Endothelial cell of umbilical vein (primary cell): ENCODE measurements around the gene VPS16. TPM values are rescaled to one million over a fixed set of nuclear protein-coding genes. Genes with fewer than 3 reads are reported as not detected.

ENCODE experiments used
- BruUV-seq: library from RNA; stranded (reverse); fragments of 400-500 nt; replicated peaks from 2 replicates; lab custom pipeline; 2021; lab: Mats Ljungman, UMichigan
- CTCF ChIA-PET: fragments of 300-600, 350-600 bp; sonication (Branson Sonifier 250); formaldehyde crosslinking; loops from one replicate; lab custom pipeline; 2021; ENCODE audit warnings: antibody characterized with exemption, inconsistent platforms; lab: Charles Lee
- POLR2A ChIA-PET: fragments of 300-600, 350-600 bp; sonication (Branson Sonifier 250); formaldehyde crosslinking; loops from one replicate; lab custom pipeline; 2021; ENCODE audit warnings: antibody characterized with exemption, inconsistent platforms; lab: Charles Lee
- DNase-seq: peaks from one replicate; pipeline ENCODE4 v3.0.0-alpha.2; 2011; ENCODE audit warnings: low read depth, low spot score
- FAIRE-seq: peaks from 2 replicates; lab custom pipeline; 2011; peaks lifted over from hg19 to GRCh38; lab: Jason Lieb, UNC
- H2AFZ ChIP-seq: 2 replicates; pipeline ENCODE4 v1.6.0; 2012; ENCODE audit warnings: low read depth, low read length, control low read depth, inconsistent platforms
- H3K27ac ChIP-seq: 2 replicates; pipeline ENCODE4 v1.5.1; 2011; ENCODE audit warnings: low read depth, mild to moderate bottlenecking, control low read depth, low read length, moderate library complexity; ENCODE audit not compliant: insufficient read depth
- H3K27me3 ChIP-seq, 2 experiments: 2 replicates each; pipeline versions ENCODE4 v1.6.0 to v1.6.1; 2011; ENCODE audit warnings: low read length in 2 of 2, mixed read lengths in 1 of 2; ENCODE audit not compliant: control insufficient read depth in 2 of 2, insufficient read depth in 2 of 2
- H3K36me3 ChIP-seq, 2 experiments: 2 replicates in 1 of 2; 3 replicates in 1 of 2; pipeline ENCODE4 v1.5.1; 2011; ENCODE audit warnings: low read length in 2 of 2, mild to moderate bottlenecking in 1 of 2, moderate library complexity in 1 of 2; ENCODE audit not compliant: control insufficient read depth in 2 of 2, insufficient read depth in 2 of 2; ENCODE audit errors: extremely low read depth in 1 of 2
- H3K4me1 ChIP-seq: 3 replicates; pipeline ENCODE4 v1.5.1; 2011; ENCODE audit warnings: mild to moderate bottlenecking, low read length; ENCODE audit not compliant: control insufficient read depth, insufficient read depth; ENCODE audit errors: extremely low read depth
- H3K4me2 ChIP-seq: 2 replicates; pipeline ENCODE4 v1.6.1; 2011; ENCODE audit warnings: low read length, control low read depth, mixed read lengths; ENCODE audit not compliant: insufficient read depth
- H3K4me3 ChIP-seq, 3 experiments: fragments of 200-600 bp in 1 of 3; sonication (generic), shearing (Covaris generic) in 1 of 3; replicated peaks in 1 of 3; 2 replicates each; pipeline ENCODE4 v1.5.1; 2011 to 2016; ENCODE audit warnings: control low read depth in 3 of 3, low read length in 3 of 3, mild to moderate bottlenecking in 2 of 3, inconsistent platforms in 1 of 3, low read depth in 1 of 3, moderate library complexity in 1 of 3; ENCODE audit not compliant: insufficient read depth in 1 of 3
- H3K79me2 ChIP-seq: 2 replicates; pipeline ENCODE4 v1.6.0; 2012; ENCODE audit warnings: low read length, inconsistent platforms; ENCODE audit not compliant: control insufficient read depth, insufficient read depth
- H3K9ac ChIP-seq: replicated peaks from 2 replicates; pipeline ENCODE3; 2011; ENCODE audit warnings: low read length, control low read depth; ENCODE audit not compliant: insufficient read depth; ENCODE audit errors: extremely low read depth
- H3K9me1 ChIP-seq: replicated peaks from 3 replicates; pipeline ENCODE4 v1.6.0; 2011; ENCODE audit warnings: mild to moderate bottlenecking, low read length; ENCODE audit not compliant: control insufficient read depth, insufficient read depth; ENCODE audit errors: extremely low read depth
- H3K9me3 ChIP-seq: replicated peaks from 2 replicates; pipeline ENCODE4 v1.5.1; 2012; ENCODE audit warnings: low read length, inconsistent platforms; ENCODE audit not compliant: control insufficient read depth, insufficient read depth
- H4K20me1 ChIP-seq: replicated peaks from 2 replicates; pipeline ENCODE3; 2011; ENCODE audit warnings: mild to moderate bottlenecking, low read length; ENCODE audit not compliant: control insufficient read depth, insufficient read depth; ENCODE audit errors: extremely low read depth
- CTCF ChIP-seq, 2 donors: IDR thresholded peaks; 1 replicate in 1 of 2; 2 replicates in 1 of 2; pipeline ENCODE4 v1.5.1; 2011; ENCODE audit warnings: low read length in 2 of 2, mild to moderate bottlenecking in 2 of 2, moderate library complexity in 2 of 2, control low read depth in 1 of 2, inconsistent platforms in 1 of 2, low read depth in 1 of 2; ENCODE audit not compliant: insufficient read depth in 1 of 2; ENCODE audit errors: extremely low read depth in 1 of 2
- EZH2 ChIP-seq: IDR thresholded peaks from 2 replicates; pipeline ENCODE4 v1.6.1; 2012; ENCODE audit warnings: borderline replicate concordance, low read depth, mild to moderate bottlenecking, moderate library complexity, low read length, inconsistent platforms; ENCODE audit not compliant: severe bottlenecking
- FOS ChIP-seq: IDR thresholded peaks from 2 replicates; pipeline ENCODE4 v1.6.1; 2011; ENCODE audit warnings: mild to moderate bottlenecking, low read length, moderate library complexity, borderline replicate concordance; ENCODE audit not compliant: insufficient read depth
- GATA2 ChIP-seq: IDR thresholded peaks from 2 replicates; pipeline ENCODE4 v1.7.0; 2011; ENCODE audit warnings: low read depth, mild to moderate bottlenecking, moderate library complexity, mixed read lengths, low read length; ENCODE audit not compliant: insufficient read length, insufficient read depth
- JUN ChIP-seq: IDR thresholded peaks from 2 replicates; pipeline ENCODE4 v1.6.1; 2011; ENCODE audit warnings: borderline replicate concordance, low read depth; ENCODE audit not compliant: insufficient read length, insufficient read depth
- MYC ChIP-seq: IDR thresholded peaks from one replicate; pipeline ENCODE4 v1.6.1; 2011; ENCODE audit warnings: mild to moderate bottlenecking, low read depth, low read length
- POLR2A ChIP-seq: IDR thresholded peaks from 2 replicates; pipeline ENCODE4 v1.6.1; 2012; ENCODE audit warnings: low read depth, mild to moderate bottlenecking, control low read depth, low read length
- POLR2AphosphoS5 ChIP-seq: IDR thresholded peaks from 2 replicates; pipeline ENCODE4 v1.6.1; 2012; ENCODE audit warnings: low read depth, mild to moderate bottlenecking, control low read depth, low read length, moderate library complexity; ENCODE audit not compliant: insufficient read depth
- dilution Hi-C: fragments of 300-500 bp; cut with MboI; formaldehyde crosslinking; loops from one replicate; pipeline ENCODE4 v1.15.0; 2019; ENCODE audit warnings: low sequenced_read_pairs; ENCODE audit not compliant: extremely low pct_ligation_motif_present
- intact Hi-C: fragments of 100-400 bp; cut with micrococcal nuclease; formaldehyde crosslinking; loops from one replicate; pipeline ENCODE4 v1.10.0; 2022
- polyA plus RNA-seq, 4 experiments: library from polyadenylated mRNA; depleted of rRNA in 3 of 4; stranded (reverse) in 3 of 4; unstranded in 1 of 4; fragments of >200 nt; gene quantifications; 2 replicates each; pipeline versions ENCODE4 v1.2.1 to v1.2.3, GENCODE V29; 2011 to 2012; ENCODE audit warnings: missing spikeins in 1 of 4
- total RNA-seq: library from RNA; stranded (reverse); gene quantifications from 2 replicates; pipeline ENCODE4 v1.2.3, GENCODE V29; 2021
- TF ChIP-seq, protein P1 (sequence below): IDR thresholded peaks from 2 replicates; pipeline ENCODE4 v1.6.1; 2011; ENCODE audit not compliant: insufficient read depth, insufficient read length

VPS16 gene
- total and polyA plus RNA-seq, 2 donors (not counting 3 experiments of a cell fraction or from before 2014, with no cell fraction given): 37.6 to 42.3 TPM

DNA sequence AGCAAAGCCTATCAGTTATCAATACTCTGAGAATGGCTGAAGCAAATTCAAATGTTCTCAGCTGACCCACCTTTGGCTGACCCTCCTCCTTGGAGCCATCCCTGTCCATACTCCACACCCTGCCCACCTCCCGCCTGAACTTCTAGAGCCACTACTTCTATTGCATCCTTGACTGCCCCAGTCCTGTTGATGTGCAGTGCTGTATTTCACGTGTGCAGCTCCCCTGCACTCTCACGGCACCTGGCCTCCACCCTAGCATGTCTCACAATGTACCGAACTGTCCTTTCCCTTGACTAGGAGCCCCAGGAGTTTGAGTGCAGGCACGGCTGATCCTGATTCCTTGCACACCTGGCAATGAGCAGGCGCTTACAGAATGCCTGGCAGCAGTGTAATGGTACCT lies 47.1 kb upstream of the VPS16 start:
- Histone ChIP-seq H3K4me3 (no peak overlapping the region), H3K4me1 (no peaks in the 10 kb centered on the region), H3K27me3 (peaks cover 0 to 15% of the 10 kb centered on the region in 2 experiments), H3K79me2 (no peaks in the 10 kb centered on the region), H3K36me3 (no peaks in the 10 kb centered on the region), H4K20me1 (no peaks in the 10 kb centered on the region), H3K9me3 (no peaks in the 10 kb centered on the region), H3K9ac (no peak overlapping the region), H2AFZ (no peak overlapping the region), H3K9me1 (no peaks in the 10 kb centered on the region), H3K4me2 (no peak overlapping the region), H3K27ac (no peak overlapping the region)
- no peak for FAIRE-seq
- DNase-seq: no peak
- TF ChIP-seq, protein P1, sequence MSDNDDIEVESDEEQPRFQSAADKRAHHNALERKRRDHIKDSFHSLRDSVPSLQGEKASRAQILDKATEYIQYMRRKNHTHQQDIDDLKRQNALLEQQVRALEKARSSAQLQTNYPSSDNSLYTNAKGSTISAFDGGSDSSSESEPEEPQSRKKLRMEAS: no peak
- no peak for TF ChIP-seq GATA2
- POLR2A ChIA-PET: no interaction called here
- dilution Hi-C loops: no loop called here
- intact Hi-C loops: no loop called here
- CTCF ChIA-PET: interaction anchor here (1.0 kb wide), 1 partner anchor 72 kb away, joined by 3 read pairs; no protein-coding TSS in a partner anchor
- BruUV-seq: no TSS peak

GRCh38 chr20:2794202-2794748 lies 46.3 kb upstream of the VPS16 start:
- CTCF ChIA-PET: interaction anchor here (1.0 kb wide), 1 partner anchor 71 kb away, joined by 3 read pairs; no protein-coding TSS in a partner anchor
- H3K79me2 ChIP-seq: no peaks in the 10 kb centered on the region
- H3K4me1 ChIP-seq: no peaks in the 10 kb centered on the region
- intact Hi-C loops (no loop called here), dilution Hi-C loops (no loop called here)
- no peak overlapping the region for H3K9ac ChIP-seq
- FAIRE-seq: no peak
- TF ChIP-seq POLR2AphosphoS5: no peak
- TF ChIP-seq POLR2A: no peak
- no peak for TF ChIP-seq MYC
- TF ChIP-seq FOS: no peak
- TF ChIP-seq GATA2: no peak
- TF ChIP-seq, protein P1: no peak
- TF ChIP-seq CTCF (IDR thresholded peaks at IDR 0.05; ENCODE audit: extremely low read depth in 1 of 2, insufficient read depth in 1 of 2, low read depth in 1 of 2, low read length in 2 of 2): no peak
- TF ChIP-seq EZH2: no peak
- no peak for TF ChIP-seq JUN
- no TSS peak for BruUV-seq
- H2AFZ ChIP-seq: no peak overlapping the region
- no peaks in the 10 kb centered on the region for H4K20me1 ChIP-seq
- H3K27me3 ChIP-seq: peaks cover 1 to 13% of the 10 kb centered on the region in 2 experiments
- no peaks in the 10 kb centered on the region for H3K36me3 ChIP-seq
- H3K9me3 ChIP-seq: no peaks in the 10 kb centered on the region
- H3K9me1 ChIP-seq: no peaks in the 10 kb centered on the region
- H3K4me2 ChIP-seq: no peak overlapping the region
- POLR2A ChIA-PET: no interaction called here
- no peak overlapping the region for H3K27ac ChIP-seq
- DNase-seq: no peak
- no peak overlapping the region for H3K4me3 ChIP-seq
